Endothelial cell of umbilical vein (primary cell): Measurements from ENCODE around the gene UQCRFS1. TPM values are rescaled to one million over a fixed set of nuclear protein-coding genes. Genes with fewer than 3 reads are reported as not detected.

Experiments used
- BruUV-seq: library from RNA; stranded (reverse); fragments of 400-500 nt; replicated peaks from 2 replicates; lab custom pipeline; 2021; lab: Mats Ljungman, UMichigan
- CTCF ChIA-PET: fragments of 300-600, 350-600 bp; sonication (Branson Sonifier 250); formaldehyde crosslinking; loops from one replicate; lab custom pipeline; 2021; ENCODE audit warnings: antibody characterized with exemption, inconsistent platforms; lab: Charles Lee
- POLR2A ChIA-PET: fragments of 300-600, 350-600 bp; sonication (Branson Sonifier 250); formaldehyde crosslinking; loops from one replicate; lab custom pipeline; 2021; ENCODE audit warnings: antibody characterized with exemption, inconsistent platforms; lab: Charles Lee
- DNase-seq: peaks from one replicate; pipeline ENCODE4 v3.0.0-alpha.2; 2011; ENCODE audit warnings: low read depth, low spot score
- FAIRE-seq: peaks from 2 replicates; lab custom pipeline; 2011; peaks lifted over from hg19 to GRCh38; lab: Jason Lieb, UNC
- H2AFZ ChIP-seq: 2 replicates; pipeline ENCODE4 v1.6.0; 2012; ENCODE audit warnings: low read depth, low read length, control low read depth, inconsistent platforms
- H3K27ac ChIP-seq: 2 replicates; pipeline ENCODE4 v1.5.1; 2011; ENCODE audit warnings: low read depth, mild to moderate bottlenecking, control low read depth, low read length, moderate library complexity; ENCODE audit not compliant: insufficient read depth
- H3K27me3 ChIP-seq, 2 experiments: 2 replicates each; pipeline versions ENCODE4 v1.6.0 to v1.6.1; 2011; ENCODE audit warnings: low read length in 2 of 2, mixed read lengths in 1 of 2; ENCODE audit not compliant: control insufficient read depth in 2 of 2, insufficient read depth in 2 of 2
- H3K36me3 ChIP-seq, 2 experiments: 2 replicates in 1 of 2; 3 replicates in 1 of 2; pipeline ENCODE4 v1.5.1; 2011; ENCODE audit warnings: low read length in 2 of 2, mild to moderate bottlenecking in 1 of 2, moderate library complexity in 1 of 2; ENCODE audit not compliant: control insufficient read depth in 2 of 2, insufficient read depth in 2 of 2; ENCODE audit errors: extremely low read depth in 1 of 2
- H3K4me1 ChIP-seq: 3 replicates; pipeline ENCODE4 v1.5.1; 2011; ENCODE audit warnings: mild to moderate bottlenecking, low read length; ENCODE audit not compliant: control insufficient read depth, insufficient read depth; ENCODE audit errors: extremely low read depth
- H3K4me2 ChIP-seq: 2 replicates; pipeline ENCODE4 v1.6.1; 2011; ENCODE audit warnings: low read length, control low read depth, mixed read lengths; ENCODE audit not compliant: insufficient read depth
- H3K4me3 ChIP-seq, 3 experiments: fragments of 200-600 bp in 1 of 3; sonication (generic), shearing (Covaris generic) in 1 of 3; replicated peaks in 1 of 3; 2 replicates each; pipeline ENCODE4 v1.5.1; 2011 to 2016; ENCODE audit warnings: control low read depth in 3 of 3, low read length in 3 of 3, mild to moderate bottlenecking in 2 of 3, inconsistent platforms in 1 of 3, low read depth in 1 of 3, moderate library complexity in 1 of 3; ENCODE audit not compliant: insufficient read depth in 1 of 3
- H3K79me2 ChIP-seq: 2 replicates; pipeline ENCODE4 v1.6.0; 2012; ENCODE audit warnings: low read length, inconsistent platforms; ENCODE audit not compliant: control insufficient read depth, insufficient read depth
- H3K9ac ChIP-seq: replicated peaks from 2 replicates; pipeline ENCODE3; 2011; ENCODE audit warnings: low read length, control low read depth; ENCODE audit not compliant: insufficient read depth; ENCODE audit errors: extremely low read depth
- H3K9me1 ChIP-seq: replicated peaks from 3 replicates; pipeline ENCODE4 v1.6.0; 2011; ENCODE audit warnings: mild to moderate bottlenecking, low read length; ENCODE audit not compliant: control insufficient read depth, insufficient read depth; ENCODE audit errors: extremely low read depth
- H3K9me3 ChIP-seq: replicated peaks from 2 replicates; pipeline ENCODE4 v1.5.1; 2012; ENCODE audit warnings: low read length, inconsistent platforms; ENCODE audit not compliant: control insufficient read depth, insufficient read depth
- H4K20me1 ChIP-seq: replicated peaks from 2 replicates; pipeline ENCODE3; 2011; ENCODE audit warnings: mild to moderate bottlenecking, low read length; ENCODE audit not compliant: control insufficient read depth, insufficient read depth; ENCODE audit errors: extremely low read depth
- EZH2 ChIP-seq: IDR thresholded peaks from 2 replicates; pipeline ENCODE4 v1.6.1; 2012; ENCODE audit warnings: borderline replicate concordance, low read depth, mild to moderate bottlenecking, moderate library complexity, low read length, inconsistent platforms; ENCODE audit not compliant: severe bottlenecking
- FOS ChIP-seq: IDR thresholded peaks from 2 replicates; pipeline ENCODE4 v1.6.1; 2011; ENCODE audit warnings: mild to moderate bottlenecking, low read length, moderate library complexity, borderline replicate concordance; ENCODE audit not compliant: insufficient read depth
- GATA2 ChIP-seq: IDR thresholded peaks from 2 replicates; pipeline ENCODE4 v1.7.0; 2011; ENCODE audit warnings: low read depth, mild to moderate bottlenecking, moderate library complexity, mixed read lengths, low read length; ENCODE audit not compliant: insufficient read length, insufficient read depth
- JUN ChIP-seq: IDR thresholded peaks from 2 replicates; pipeline ENCODE4 v1.6.1; 2011; ENCODE audit warnings: borderline replicate concordance, low read depth; ENCODE audit not compliant: insufficient read length, insufficient read depth
- MYC ChIP-seq: IDR thresholded peaks from one replicate; pipeline ENCODE4 v1.6.1; 2011; ENCODE audit warnings: mild to moderate bottlenecking, low read depth, low read length
- POLR2A ChIP-seq: IDR thresholded peaks from 2 replicates; pipeline ENCODE4 v1.6.1; 2012; ENCODE audit warnings: low read depth, mild to moderate bottlenecking, control low read depth, low read length
- POLR2AphosphoS5 ChIP-seq: IDR thresholded peaks from 2 replicates; pipeline ENCODE4 v1.6.1; 2012; ENCODE audit warnings: low read depth, mild to moderate bottlenecking, control low read depth, low read length, moderate library complexity; ENCODE audit not compliant: insufficient read depth
- dilution Hi-C: fragments of 300-500 bp; cut with MboI; formaldehyde crosslinking; loops from one replicate; pipeline ENCODE4 v1.15.0; 2019; ENCODE audit warnings: low sequenced_read_pairs; ENCODE audit not compliant: extremely low pct_ligation_motif_present
- intact Hi-C: fragments of 100-400 bp; cut with micrococcal nuclease; formaldehyde crosslinking; loops from one replicate; pipeline ENCODE4 v1.10.0; 2022
- polyA plus RNA-seq, 4 experiments: library from polyadenylated mRNA; depleted of rRNA in 3 of 4; stranded (reverse) in 3 of 4; unstranded in 1 of 4; fragments of >200 nt; gene quantifications; 2 replicates each; pipeline versions ENCODE4 v1.2.1 to v1.2.3, GENCODE V29; 2011 to 2012; ENCODE audit warnings: missing spikeins in 1 of 4
- total RNA-seq: library from RNA; stranded (reverse); gene quantifications from 2 replicates; pipeline ENCODE4 v1.2.3, GENCODE V29; 2021
- TF ChIP-seq, protein P1 (sequence below), 2 donors: IDR thresholded peaks; 1 replicate in 1 of 2; 2 replicates in 1 of 2; pipeline ENCODE4 v1.5.1; 2011; ENCODE audit warnings: low read length in 2 of 2, mild to moderate bottlenecking in 2 of 2, moderate library complexity in 2 of 2, control low read depth in 1 of 2, inconsistent platforms in 1 of 2, low read depth in 1 of 2; ENCODE audit not compliant: insufficient read depth in 1 of 2; ENCODE audit errors: extremely low read depth in 1 of 2
- TF ChIP-seq, protein P2 (sequence below): IDR thresholded peaks from 2 replicates; pipeline ENCODE4 v1.6.1; 2011; ENCODE audit not compliant: insufficient read depth, insufficient read length

Gene UQCRFS1
- total and polyA plus RNA-seq, 2 donors (not counting 3 experiments of a cell fraction or from before 2014, with no cell fraction given): 28.2 to 33.8 TPM

DNA sequence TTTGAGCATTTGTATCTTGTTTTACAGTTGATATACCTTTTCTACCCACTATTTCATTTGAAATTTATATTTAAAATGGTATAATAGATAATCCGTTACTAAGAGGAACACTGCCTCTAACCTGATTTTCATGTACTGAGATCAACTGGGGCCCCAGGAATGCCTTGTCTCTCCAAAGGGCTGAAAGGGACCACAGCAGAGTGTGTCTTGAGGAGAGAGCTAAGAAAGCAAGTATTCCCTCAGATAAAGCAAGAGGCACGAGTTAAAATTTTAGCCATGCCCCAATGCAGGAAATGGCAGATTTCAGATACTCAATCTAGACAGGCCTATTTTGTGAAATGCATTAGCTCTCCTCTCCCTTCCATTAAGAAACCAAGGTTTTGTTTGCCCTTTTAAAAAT is 10.7 kb downstream of the UQCRFS1 start:
- Histone ChIP-seq H3K27me3 (no peaks in the 10 kb centered on the region), H3K4me3 (no peak overlapping the region), H3K27ac (no peak overlapping the region), H3K9me3 (no peaks in the 10 kb centered on the region), H3K4me1 (no peaks in the 10 kb centered on the region), H4K20me1 (peaks cover 2% of the 10 kb centered on the region), H3K4me2 (no peak overlapping the region), H3K9ac (no peak overlapping the region), H3K9me1 (no peaks in the 10 kb centered on the region), H2AFZ (no peak overlapping the region), H3K36me3 (peaks cover 2 to 6% of the 10 kb centered on the region in 2 experiments), H3K79me2 (peaks cover 6% of the 10 kb centered on the region)
- FAIRE-seq: no peak
- TF ChIP-seq JUN (no peak), FOS (no peak), EZH2 (no peak), GATA2 (no peak)
- intact Hi-C loops (no loop called here), dilution Hi-C loops (no loop called here)
- DNase-seq: no peak
- BruUV-seq: no TSS peak
- CTCF ChIA-PET: no interaction called here
- POLR2A ChIA-PET: no interaction called here

DNA sequence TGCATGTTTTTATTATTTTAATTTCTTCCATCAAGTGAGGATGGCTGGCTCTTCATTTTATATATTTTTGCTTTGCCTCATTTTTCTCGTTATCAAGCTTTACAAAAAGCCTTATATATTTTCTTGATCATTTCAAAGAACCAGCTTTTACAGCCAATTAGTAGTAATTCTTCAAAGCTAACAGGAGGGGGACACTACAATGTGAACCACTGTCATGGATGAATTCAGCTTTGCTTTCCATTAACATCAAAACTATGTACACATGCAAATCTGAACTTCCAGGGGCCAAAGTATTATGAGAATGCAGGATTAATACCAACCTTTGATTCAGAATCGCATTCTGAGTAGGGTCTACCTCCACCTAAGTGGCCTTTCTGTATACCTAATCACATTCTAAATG is 11.1 kb downstream of the UQCRFS1 start:
- no peak overlapping the region for H2AFZ ChIP-seq
- H3K9me1 ChIP-seq: no peaks in the 10 kb centered on the region
- H4K20me1 ChIP-seq: peaks cover 2% of the 10 kb centered on the region
- H3K4me1 ChIP-seq: no peaks in the 10 kb centered on the region
- H3K4me2 ChIP-seq: no peak overlapping the region
- TF ChIP-seq, protein P1, sequence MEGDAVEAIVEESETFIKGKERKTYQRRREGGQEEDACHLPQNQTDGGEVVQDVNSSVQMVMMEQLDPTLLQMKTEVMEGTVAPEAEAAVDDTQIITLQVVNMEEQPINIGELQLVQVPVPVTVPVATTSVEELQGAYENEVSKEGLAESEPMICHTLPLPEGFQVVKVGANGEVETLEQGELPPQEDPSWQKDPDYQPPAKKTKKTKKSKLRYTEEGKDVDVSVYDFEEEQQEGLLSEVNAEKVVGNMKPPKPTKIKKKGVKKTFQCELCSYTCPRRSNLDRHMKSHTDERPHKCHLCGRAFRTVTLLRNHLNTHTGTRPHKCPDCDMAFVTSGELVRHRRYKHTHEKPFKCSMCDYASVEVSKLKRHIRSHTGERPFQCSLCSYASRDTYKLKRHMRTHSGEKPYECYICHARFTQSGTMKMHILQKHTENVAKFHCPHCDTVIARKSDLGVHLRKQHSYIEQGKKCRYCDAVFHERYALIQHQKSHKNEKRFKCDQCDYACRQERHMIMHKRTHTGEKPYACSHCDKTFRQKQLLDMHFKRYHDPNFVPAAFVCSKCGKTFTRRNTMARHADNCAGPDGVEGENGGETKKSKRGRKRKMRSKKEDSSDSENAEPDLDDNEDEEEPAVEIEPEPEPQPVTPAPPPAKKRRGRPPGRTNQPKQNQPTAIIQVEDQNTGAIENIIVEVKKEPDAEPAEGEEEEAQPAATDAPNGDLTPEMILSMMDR (IDR thresholded peaks at IDR 0.05; ENCODE audit: extremely low read depth in 1 of 2, insufficient read depth in 1 of 2, low read depth in 1 of 2, low read length in 2 of 2): no peak
- TF ChIP-seq, protein P2, sequence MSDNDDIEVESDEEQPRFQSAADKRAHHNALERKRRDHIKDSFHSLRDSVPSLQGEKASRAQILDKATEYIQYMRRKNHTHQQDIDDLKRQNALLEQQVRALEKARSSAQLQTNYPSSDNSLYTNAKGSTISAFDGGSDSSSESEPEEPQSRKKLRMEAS: no peak
- TF ChIP-seq POLR2AphosphoS5 (no peak), MYC (no peak), GATA2 (no peak), FOS (no peak), POLR2A (no peak), EZH2 (no peak), JUN (no peak)
- DNase-seq (no peak), FAIRE-seq (no peak)
- ChIA-PET CTCF (no interaction called here), POLR2A (no interaction called here)
- dilution Hi-C loops (no loop called here), intact Hi-C loops (no loop called here)
- BruUV-seq: no TSS peak
- H3K9ac ChIP-seq: no peak overlapping the region
- no peak overlapping the region for H3K27ac ChIP-seq
- peaks cover 2 to 5% of the 10 kb centered on the region in 2 experiments for H3K36me3 ChIP-seq
- H3K79me2 ChIP-seq: peaks cover 5% of the 10 kb centered on the region
- no peak overlapping the region for H3K4me3 ChIP-seq
- H3K9me3 ChIP-seq: no peaks in the 10 kb centered on the region
- H3K27me3 ChIP-seq: no peaks in the 10 kb centered on the region
